BLaER1 treated with 17β-estradiol and CSF1 and Interleukin-3, amounts not matched to agents 10 nM and 100 nM (cell line): ENCODE data around the gene CDC42EP4.

Experiments used
- H3K27ac ChIP-seq, 11 experiments: shearing (Covaris generic); formaldehyde crosslinking; 2 replicates each; pipeline ENCODE4 v1.8.1; 2022
- H3K27me3 ChIP-seq, 11 experiments: shearing (Covaris generic); formaldehyde crosslinking; 2 replicates each; pipeline ENCODE4 v1.8.1; 2022
- H3K36me3 ChIP-seq, 11 experiments: shearing (Covaris generic); formaldehyde crosslinking; 2 replicates each; pipeline ENCODE4 v1.8.1; 2022
- H3K4me1 ChIP-seq, 10 experiments: shearing (Covaris generic); formaldehyde crosslinking; 2 replicates each; pipeline ENCODE4 v1.8.1; 2022
- H3K4me2 ChIP-seq, 11 experiments: shearing (Covaris generic); formaldehyde crosslinking; 2 replicates each; pipeline ENCODE4 v1.8.1; 2022
- H3K4me3 ChIP-seq, 10 experiments: shearing (Covaris generic); formaldehyde crosslinking; 2 replicates each; pipeline ENCODE4 v1.8.1; 2022
- H3K9ac ChIP-seq, 11 experiments: shearing (Covaris generic); formaldehyde crosslinking; 2 replicates each; pipeline ENCODE4 v1.8.1; 2022
- H3K9me3 ChIP-seq, 11 experiments: shearing (Covaris generic); formaldehyde crosslinking; replicated peaks in 1 of 11; 2 replicates each; pipeline ENCODE4 v1.8.1; 2022
- H4K20me1 ChIP-seq, 11 experiments: shearing (Covaris generic); formaldehyde crosslinking; 2 replicates each; pipeline ENCODE4 v1.8.1; 2022
- Cebpa-rat ChIP-seq, 11 experiments: shearing (Covaris generic); IDR thresholded peaks; 2 replicates each; pipeline ENCODE4 v1.8.1; 2022

Gene CDC42EP4

GRCh38 chr17:73308017-73308823, 3.6 kb downstream of the CDC42EP4 start:
- peak overlapping the region in 2 of 11 experiments; percentile 11 to 35; a peak in 2 of 22 replicates for H3K9ac ChIP-seq
- H3K4me2 ChIP-seq: peak overlapping the region; percentile 90 to 100 (median 99); a peak in 21 of 22 replicates
- no peaks in the 10 kb centered on the region; a peak in 1 of 22 replicates for H4K20me1 ChIP-seq
- peak overlapping the region in 1 of 10 experiments; percentile 31; a peak in 1 of 20 replicates for H3K4me3 ChIP-seq
- peaks cover 64 to 82% (median 75%) of the 10 kb centered on the region in 10 experiments for H3K4me1 ChIP-seq
- no peaks in the 10 kb centered on the region for H3K27me3 ChIP-seq
- no peaks in the 10 kb centered on the region for H3K9me3 ChIP-seq
- H3K27ac ChIP-seq: peak overlapping the region in 2 of 11 experiments; percentile 19 to 27; a peak in 3 of 22 replicates
- TF ChIP-seq Cebpa-rat (IDR thresholded peaks at IDR 0.05): no peak
- 0 out of 22 replicates have a peak, but pooled peaks cover 0 to 3% (median 0%) of the 10 kb centered on the region in 11 experiments for H3K36me3 ChIP-seq

GRCh38 chr17:73307130-73307529, 4.7 kb downstream of the CDC42EP4 start:
- Histone ChIP-seq H3K27me3 (no peaks in the 10 kb centered on the region), H3K36me3 (0 out of 22 replicates have a peak, but pooled peaks cover 0 to 3% (median 0%) of the 10 kb centered on the region in 11 experiments), H3K27ac (no peak overlapping the region), H3K9ac (peak overlapping the region in 1 of 11 experiments; percentile 1; a peak in 2 of 22 replicates), H3K4me2 (peak overlapping the region in 9 of 11 experiments; percentile 22 to 99 (median 92); a peak in 15 of 22 replicates), H4K20me1 (no peaks in the 10 kb centered on the region; a peak in 1 of 22 replicates), H3K4me3 (no peak overlapping the region), H3K4me1 (peaks cover 58 to 71% (median 64%) of the 10 kb centered on the region in 10 experiments), H3K9me3 (no peaks in the 10 kb centered on the region)
- TF ChIP-seq Cebpa-rat (IDR thresholded peaks at IDR 0.05): no peak

GRCh38 chr17:73305845-73306836, 5.7 kb downstream of the CDC42EP4 start:
- Histone ChIP-seq H3K9ac (peak overlapping the region in 10 of 11 experiments; percentile 56 to 82 (median 72); a peak in 16 of 22 replicates), H3K4me3 (peak overlapping the region in 6 of 10 experiments; percentile 39 to 63 (median 48); a peak in 7 of 20 replicates), H3K9me3 (no peaks in the 10 kb centered on the region), H3K4me2 (peak overlapping the region; percentile 80 to 99 (median 92)), H3K36me3 (0 out of 22 replicates have a peak, but pooled peaks cover 0 to 3% (median 0%) of the 10 kb centered on the region in 11 experiments), H4K20me1 (no peaks in the 10 kb centered on the region; a peak in 1 of 22 replicates), H3K27ac (peak overlapping the region; percentile 63 to 83 (median 75); a peak in 18 of 22 replicates), H3K4me1 (peaks cover 57 to 71% (median 62%) of the 10 kb centered on the region in 10 experiments), H3K27me3 (no peaks in the 10 kb centered on the region)
- no peak for TF ChIP-seq Cebpa-rat (IDR thresholded peaks at IDR 0.05)

GRCh38 chr17:73304971-73305812, 6.6 kb downstream of the CDC42EP4 start:
- H3K36me3 ChIP-seq: 0 out of 22 replicates have a peak, but pooled peaks cover 0 to 3% (median 0%) of the 10 kb centered on the region in 11 experiments
- peak overlapping the region; percentile 80 to 99 (median 92) for H3K4me2 ChIP-seq
- no peaks in the 10 kb centered on the region; a peak in 1 of 22 replicates for H4K20me1 ChIP-seq
- no peak for TF ChIP-seq Cebpa-rat (IDR thresholded peaks at IDR 0.05)
- H3K27ac ChIP-seq: peak overlapping the region; percentile 63 to 83 (median 75)
- no peaks in the 10 kb centered on the region for H3K9me3 ChIP-seq
- no peaks in the 10 kb centered on the region for H3K27me3 ChIP-seq
- H3K4me3 ChIP-seq: peak overlapping the region; percentile 39 to 63 (median 46); a peak in 18 of 20 replicates
- peaks cover 58 to 74% (median 61%) of the 10 kb centered on the region in 10 experiments for H3K4me1 ChIP-seq
- H3K9ac ChIP-seq: peak overlapping the region; percentile 56 to 82 (median 72)

GRCh38 chr17:73304438-73304837, 7.4 kb downstream of the CDC42EP4 start:
- TF ChIP-seq Cebpa-rat (IDR thresholded peaks at IDR 0.05): no peak
- Histone ChIP-seq H4K20me1 (no peaks in the 10 kb centered on the region; a peak in 1 of 22 replicates), H3K27ac (peak overlapping the region; percentile 63 to 83 (median 75); a peak in 18 of 22 replicates), H3K27me3 (no peaks in the 10 kb centered on the region), H3K36me3 (0 out of 22 replicates have a peak, but pooled peaks cover 0 to 3% (median 0%) of the 10 kb centered on the region in 11 experiments), H3K9me3 (no peaks in the 10 kb centered on the region), H3K4me2 (peak overlapping the region; percentile 80 to 99 (median 92)), H3K9ac (peak overlapping the region; percentile 56 to 82 (median 72); a peak in 18 of 22 replicates), H3K4me1 (peaks cover 57 to 74% (median 61%) of the 10 kb centered on the region in 10 experiments), H3K4me3 (peak overlapping the region in 5 of 10 experiments; percentile 41 to 53 (median 48); a peak in 9 of 20 replicates)

- Histone ChIP-seq H3K27ac (no peak overlapping the region), H3K27me3 (no peaks in the 10 kb centered on the region), H3K4me2 (no peak overlapping the region), H4K20me1 (peaks cover 0 to 12% (median 0%) of the 10 kb centered on the region in 11 experiments; a peak in 6 of 22 replicates), H3K9ac (no peak overlapping the region), H3K4me3 (no peak overlapping the region), H3K36me3 (0 out of 22 replicates have a peak, but pooled peaks cover 0 to 3% (median 0%) of the 10 kb centered on the region in 11 experiments), H3K9me3 (no peaks in the 10 kb centered on the region), H3K4me1 (peaks cover 57 to 68% (median 60%) of the 10 kb centered on the region in 10 experiments)
- TF ChIP-seq Cebpa-rat (IDR thresholded peaks at IDR 0.05): no peak
These were observed 9.6 kb downstream of the CDC42EP4 start for GRCh38 chr17:73302189-73302588.

GRCh38 chr17:73301369-73301768, 10.4 kb downstream of the CDC42EP4 start:
- no peak overlapping the region for H3K4me3 ChIP-seq
- H3K4me2 ChIP-seq: no peak overlapping the region
- no peak for TF ChIP-seq Cebpa-rat (IDR thresholded peaks at IDR 0.05)
- H4K20me1 ChIP-seq: peaks cover 0 to 12% (median 0%) of the 10 kb centered on the region in 11 experiments; a peak in 6 of 22 replicates
- H3K36me3 ChIP-seq: no peaks in the 10 kb centered on the region
- H3K27ac ChIP-seq: no peak overlapping the region
- H3K9me3 ChIP-seq: no peaks in the 10 kb centered on the region
- no peaks in the 10 kb centered on the region for H3K27me3 ChIP-seq
- H3K9ac ChIP-seq: no peak overlapping the region
- peaks cover 48 to 60% (median 52%) of the 10 kb centered on the region in 10 experiments for H3K4me1 ChIP-seq
